OCI-LY7 (cell line): ENCODE measurements around the gene TMEM158.

Experiments used
- CTCF ChIP-seq: fragments of 200-600 bp; sonication (generic); conservative IDR thresholded peaks from 2 replicates; pipeline ENCODE4 v1.5.1; 2014; ENCODE audit warnings: mild to moderate bottlenecking, antibody characterized with exemption, low read length, moderate library complexity, mixed read lengths
- EZH2phosphoT487 ChIP-seq: fragments of 200-600 bp; sonication (generic); IDR thresholded peaks from 2 replicates; pipeline ENCODE4 v1.6.1; 2018; ENCODE audit warnings: low read depth, borderline replicate concordance, mild to moderate bottlenecking, mixed run types, antibody characterized with exemption, low read length, moderate library complexity, mixed read lengths

- no peak for TF ChIP-seq CTCF
- no peak; the same call in 1 of the 2 replicates for TF ChIP-seq EZH2phosphoT487
Measured at GRCh38 chr3:45224824-45225464, 1.1 kb downstream of the TMEM158 start.
